HepG2 (cell line): ENCODE data around the gene CEP104. TPM values are rescaled to one million over a fixed set of nuclear protein-coding genes. Genes with fewer than 3 reads are reported as not detected.
A peak's percentile ranks its signal among the peaks of the same experiment; 100 is the strongest.

Experiments used
- BHLHE40 ChIP-seq: IDR thresholded peaks from 2 replicates; pipeline ENCODE4 v1.6.1; 2011; ENCODE audit warnings: low read length, improper control_type of control experiment
- CBFB ChIP-seq: sonication (generic); formaldehyde crosslinking; IDR thresholded peaks from 2 replicates; pipeline ENCODE4 v1.4.0; 2020; ENCODE audit warnings: missing genetic modification reagents
- EED ChIP-seq: sonication (generic); formaldehyde crosslinking; IDR thresholded peaks from 2 replicates; pipeline ENCODE4 v1.5.0; 2020; ENCODE audit warnings: mild to moderate bottlenecking, missing genetic modification reagents
- FOXA3 ChIP-seq: IDR thresholded peaks from 2 replicates; pipeline ENCODE4 v1.6.1; 2016; ENCODE audit warnings: missing genetic modification reagents, missing compliant biosample characterization
- GATAD2A ChIP-seq: IDR thresholded peaks from 2 replicates; pipeline ENCODE4 v1.6.1; 2016
- KDM6A ChIP-seq: IDR thresholded peaks from 2 replicates; pipeline ENCODE4 v1.6.1; 2016; ENCODE audit warnings: low read depth
- MAZ ChIP-seq, 2 experiments: sonication (generic) in 1 of 2; formaldehyde crosslinking in 1 of 2; IDR thresholded peaks; 2 replicates each; pipeline versions ENCODE4 v1.5.0 to v1.6.1; 2012 to 2020; ENCODE audit warnings: low read depth in 2 of 2, mild to moderate bottlenecking in 2 of 2, borderline replicate concordance in 1 of 2, improper control_type of control experiment in 1 of 2, low read length in 1 of 2, missing genetic modification reagents in 1 of 2, moderate library complexity in 1 of 2
- MED1 ChIP-seq: sonication (generic); formaldehyde crosslinking; IDR thresholded peaks from 2 replicates; pipeline ENCODE4 v1.4.0; 2020; ENCODE audit warnings: missing genetic modification reagents
- MYPOP ChIP-seq: sonication (generic); formaldehyde crosslinking; IDR thresholded peaks from 2 replicates; pipeline ENCODE4 v1.8.1; 2023; ENCODE audit warnings: mild to moderate bottlenecking, moderate library complexity, missing genetic modification reagents
- NCOA2 ChIP-seq: sonication (generic); formaldehyde crosslinking; IDR thresholded peaks from 2 replicates; pipeline ENCODE4 v1.8.0; 2022; ENCODE audit warnings: inconsistent platforms
- PAWR ChIP-seq: sonication (generic); formaldehyde crosslinking; IDR thresholded peaks from 2 replicates; pipeline ENCODE4 v1.4.0; 2020; ENCODE audit warnings: missing genetic modification reagents, mild to moderate bottlenecking, borderline replicate concordance
- PRMT3 ChIP-seq: sonication (generic); formaldehyde crosslinking; IDR thresholded peaks from 2 replicates; pipeline ENCODE4 v1.8.1; 2022; ENCODE audit warnings: low read depth, mild to moderate bottlenecking, moderate library complexity, missing genetic modification reagents, borderline replicate concordance
- SAP130 ChIP-seq: IDR thresholded peaks from 2 replicates; pipeline ENCODE4 v1.6.1; 2016; ENCODE audit warnings: low read depth
- SIN3B ChIP-seq: fragments of 150-350 bp; IDR thresholded peaks from 2 replicates; pipeline ENCODE4 v1.6.1; 2014; ENCODE audit warnings: low read length
- STAT6 ChIP-seq: sonication (generic); formaldehyde crosslinking; IDR thresholded peaks from 2 replicates; pipeline ENCODE4 v1.4.0; 2020; ENCODE audit warnings: missing genetic modification reagents, mild to moderate bottlenecking, borderline replicate concordance
- ZBTB34 ChIP-seq: sonication (generic); formaldehyde crosslinking; IDR thresholded peaks from 2 replicates; pipeline ENCODE4 v1.8.0; 2022; ENCODE audit warnings: mild to moderate bottlenecking, missing genetic modification reagents
- ZNF264 ChIP-seq: sonication (generic); formaldehyde crosslinking; IDR thresholded peaks from 2 replicates; pipeline ENCODE4 v1.4.0; 2020; ENCODE audit warnings: missing genetic modification reagents
- ZNF501 ChIP-seq: sonication (generic); formaldehyde crosslinking; IDR thresholded peaks from 2 replicates; pipeline ENCODE4 v1.5.1; 2020; ENCODE audit warnings: mild to moderate bottlenecking, moderate library complexity, missing genetic modification reagents
- ZNF503 ChIP-seq: sonication (generic); formaldehyde crosslinking; IDR thresholded peaks from 2 replicates; pipeline ENCODE4 v1.4.0; 2020; ENCODE audit warnings: missing genetic modification reagents
- ZNF562 ChIP-seq: sonication (generic); formaldehyde crosslinking; IDR thresholded peaks from 2 replicates; pipeline ENCODE4 v1.8.0; 2022; ENCODE audit warnings: missing genetic modification reagents, borderline replicate concordance
- ZNF672 ChIP-seq: sonication (generic); formaldehyde crosslinking; IDR thresholded peaks from 2 replicates; pipeline ENCODE4 v1.8.1; 2022; ENCODE audit warnings: missing genetic modification reagents
- ZNF740 ChIP-seq: sonication (generic); formaldehyde crosslinking; IDR thresholded peaks from 2 replicates; pipeline ENCODE4 v1.4.0; 2020; ENCODE audit warnings: missing genetic modification reagents
- polyA plus RNA-seq, 8 experiments: library from polyadenylated mRNA; depleted of rRNA in 3 of 8; stranded (reverse) in 7 of 8; unstranded in 1 of 8; fragments of >200 nt; fragmentation: Illumina TruSeq in 4 of 8; extraction: Trizol in 4 of 8; gene quantifications; 2 replicates each; pipeline versions ENCODE4 v1.2.1 to v1.2.3, GENCODE V29; 2011 to 2016; ENCODE audit warnings: low read depth in 4 of 8, missing spikeins in 1 of 8, mixed read lengths in 1 of 8; ENCODE audit not compliant: insufficient read depth in 1 of 8
- total RNA-seq, 5 experiments: library from RNA; depleted of rRNA; stranded (reverse); fragments of >200 nt; fragmentation: Illumina TruSeq; extraction: Trizol; gene quantifications; 2 replicates each; pipeline ENCODE4 v1.2.3, GENCODE V29; 2016; ENCODE audit warnings: low read depth in 1 of 5

CEP104 gene
- total and polyA plus RNA-seq, 2 of the 13 experiments (the other 11 are each of a cell fraction or from before 2014, with no cell fraction given), result 20.4 to 30.1 TPM

GRCh38 chr1:3796215-3797061 lies 60.6 kb downstream of the CEP104 start, which contains the start of gene LRRC47 (continued):
- TF ChIP-seq PRMT3 (CRISPR knock-in tag) (peak; percentile 49; the same call in 1 of the 2 replicates), PAWR (CRISPR knock-in tag) (no peak), NCOA2 (CRISPR knock-in tag) (0 out of 2 replicates have a peak, but pooled peaks have one; percentile 40), GATAD2A (CRISPR knock-in tag) (peak; percentile 44; the same call in 1 of the 2 replicates), ZNF501 (peak; percentile 82), EED (CRISPR knock-in tag) (no peak), MYPOP (0 out of 2 replicates have a peak, but pooled peaks have one; percentile 56), BHLHE40 (peak; percentile 68), FOXA3 (CRISPR knock-in tag) (peak; percentile 48; the same call in 1 of the 2 replicates), MAZ (IDR thresholded peaks at IDR 0.05; ENCODE audit: borderline replicate concordance, low read depth, low read length) (peak; percentile 91), MAZ (CRISPR knock-in tag; IDR thresholded peaks at IDR 0.05; ENCODE audit: low read depth) (peak; percentile 99), SIN3B (peak; percentile 57; the same call in 1 of the 2 replicates), ZNF740 (CRISPR knock-in tag) (0 out of 2 replicates have a peak, but pooled peaks have one; percentile 50), CBFB (CRISPR knock-in tag) (0 out of 2 replicates have a peak, but pooled peaks have one; percentile 43), ZNF562 (CRISPR knock-in tag) (no peak), ZNF264 (CRISPR knock-in tag) (peak; percentile 55; the same call in 1 of the 2 replicates), KDM6A (no peak), SAP130 (CRISPR knock-in tag) (peak; percentile 97), ZNF503 (CRISPR knock-in tag) (peak; percentile 64; the same call in 1 of the 2 replicates), ZBTB34 (CRISPR knock-in tag) (no peak), ZNF672 (CRISPR knock-in tag) (peak; percentile 33; the same call in 1 of the 2 replicates), MED1 (CRISPR knock-in tag) (peak; percentile 72; the same call in 1 of the 2 replicates), STAT6 (CRISPR knock-in tag) (no peak)
